OCI-LY1 (cell line): ENCODE data around the gene GLDN.

Experiments used
- CTCF ChIP-seq: fragments of 200-600 bp; sonication (generic), shearing (Covaris generic); IDR thresholded peaks from 2 replicates; pipeline ENCODE4 v1.5.1; 2017; ENCODE audit warnings: mild to moderate bottlenecking, antibody characterized with exemption, low read length, moderate library complexity, mixed read lengths
- EZH2 ChIP-seq: fragments of 200-600 bp; sonication (generic), shearing (Covaris generic); IDR thresholded peaks from 2 replicates; pipeline ENCODE4 v1.8.0; 2017; ENCODE audit warnings: borderline replicate concordance, mixed run types, mild to moderate bottlenecking, antibody characterized with exemption, low read length, moderate library complexity, mixed read lengths

GRCh38 chr15:51398626-51399025 lies 57.2 kb downstream of the GLDN start:
- TF ChIP-seq CTCF, result no peak
- TF ChIP-seq EZH2, result no peak
